ENCODE results near the gene DCDC2C. TPM values are rescaled to one million over a fixed set of nuclear protein-coding genes. Genes with fewer than 3 reads are reported as not detected.

Gene DCDC2C
- total RNA-seq, 1 donor from 2014 or later: not detected

DNA sequence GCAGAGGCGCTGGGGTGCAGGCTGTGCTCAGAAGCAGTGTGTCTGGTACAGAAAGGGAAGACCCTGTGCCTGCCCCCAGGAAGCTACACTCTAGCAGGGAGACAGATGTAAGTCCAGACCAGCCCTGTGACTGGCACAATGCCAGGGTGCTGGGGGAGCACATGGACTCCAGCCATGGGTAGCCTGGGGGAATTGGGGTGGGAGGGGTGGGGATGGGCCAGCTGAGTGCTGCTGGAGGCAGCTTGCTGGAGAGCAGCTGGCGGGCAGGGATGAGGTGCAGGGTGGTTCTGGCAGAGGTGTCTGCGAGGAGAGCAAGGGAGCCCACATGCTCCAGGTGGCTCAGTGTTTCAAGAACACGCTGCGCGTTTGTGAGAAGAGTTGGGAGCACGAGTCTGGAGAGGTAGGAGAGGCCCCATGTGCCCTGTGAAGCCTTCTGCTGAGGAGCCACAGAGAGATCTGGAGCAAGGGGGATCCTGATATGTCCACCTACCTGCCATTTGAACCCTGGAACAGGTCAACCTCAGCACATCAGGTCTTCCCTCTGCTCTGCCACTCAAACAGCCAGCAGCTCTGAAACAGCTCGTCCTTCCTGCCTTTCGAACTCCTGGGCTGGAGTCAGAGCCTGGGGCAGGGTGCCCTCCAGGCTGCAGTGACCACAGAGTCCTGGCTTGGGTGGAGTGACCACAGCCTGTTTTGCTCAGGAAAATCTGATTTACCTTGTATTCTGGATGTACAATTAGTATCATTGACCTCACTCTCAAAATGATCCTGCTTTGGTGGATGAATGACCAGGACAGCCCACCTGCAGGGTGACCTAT lies 30.3 kb upstream of the DCDC2C start:
- no peak for DNase-seq (ENCODE audit: low read depth in 2 of 2)

DNA sequence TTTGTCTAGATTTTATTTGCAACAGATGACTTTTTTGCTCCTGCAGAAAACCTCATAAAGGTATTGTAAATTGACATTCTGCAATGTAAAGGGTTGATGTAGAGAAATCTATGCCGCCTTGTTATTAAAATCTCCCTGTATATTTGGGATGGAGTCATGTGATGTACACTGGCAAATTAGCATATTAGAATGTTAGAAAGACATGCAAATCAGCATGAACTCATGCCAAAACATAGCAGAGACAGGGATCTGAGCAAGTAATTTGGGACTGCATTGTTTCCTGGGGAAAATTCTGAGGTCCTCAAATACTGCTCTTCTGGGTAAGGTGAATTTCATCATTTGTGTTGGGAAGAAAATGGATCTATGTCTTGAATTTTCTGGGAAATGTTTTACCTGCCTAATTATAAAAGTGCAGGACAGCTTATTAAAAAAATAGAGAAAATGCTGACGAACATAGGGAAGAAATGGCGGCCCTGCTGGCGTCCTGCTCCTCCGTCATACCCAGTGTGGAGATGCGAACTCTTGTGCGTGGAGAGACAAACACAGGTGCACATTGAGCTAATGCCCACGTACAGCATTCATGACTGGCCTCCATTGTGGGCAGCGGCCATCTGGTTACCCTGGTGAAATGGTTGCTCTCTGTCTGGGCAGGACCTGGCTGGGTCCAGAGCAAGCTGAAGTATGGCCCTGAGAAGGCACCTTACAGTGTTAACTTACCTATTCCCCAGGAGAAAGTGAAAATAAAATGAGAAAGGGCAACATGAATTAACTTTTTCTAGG lies 29.1 kb upstream of the DCDC2C start:
- DNase-seq (ENCODE audit: low read depth in 2 of 2): no peak

DNA sequence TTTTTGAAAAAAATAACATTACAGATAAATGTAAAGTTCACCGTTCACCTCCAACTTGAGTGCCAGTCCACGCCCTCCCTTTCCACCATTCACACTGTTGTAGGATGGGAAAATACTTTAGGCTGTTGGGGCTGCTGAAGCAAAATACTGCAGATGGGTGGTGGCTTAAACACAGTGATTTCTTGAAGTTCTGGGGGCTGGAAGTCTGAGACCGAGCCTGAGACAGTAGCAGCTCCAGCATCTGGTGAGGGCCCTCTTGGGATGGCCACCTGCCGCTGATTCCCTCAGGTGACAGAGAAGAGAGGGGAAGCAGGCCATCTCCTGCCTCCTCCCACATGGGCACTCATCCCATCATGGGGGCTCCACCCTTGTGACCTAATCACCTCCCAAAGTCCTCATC lies 27.7 kb upstream of the DCDC2C start:
- DNase-seq (ENCODE audit: low read depth in 2 of 2): no peak

DNA sequence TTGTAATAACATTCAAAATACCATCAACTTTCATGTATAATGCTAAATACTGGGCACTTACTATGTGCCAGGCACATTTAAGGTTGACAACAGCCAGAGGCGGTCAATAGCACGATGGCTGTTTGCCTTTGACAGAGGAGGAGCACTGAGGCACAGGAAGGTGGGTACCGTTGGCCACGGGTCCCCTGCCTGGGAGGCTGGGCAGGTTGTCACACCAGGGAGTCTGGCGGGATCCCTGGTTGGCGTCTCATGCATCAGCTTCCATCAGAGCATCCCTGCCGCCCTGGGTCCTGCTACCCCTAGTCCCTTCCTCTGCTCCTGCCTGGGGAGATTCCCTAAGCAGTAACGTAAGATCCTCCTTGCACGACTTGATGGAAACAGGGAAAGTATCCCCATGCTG lies 25.9 kb upstream of the DCDC2C start:
- no peak for DNase-seq (ENCODE audit: low read depth in 2 of 2)

DNA sequence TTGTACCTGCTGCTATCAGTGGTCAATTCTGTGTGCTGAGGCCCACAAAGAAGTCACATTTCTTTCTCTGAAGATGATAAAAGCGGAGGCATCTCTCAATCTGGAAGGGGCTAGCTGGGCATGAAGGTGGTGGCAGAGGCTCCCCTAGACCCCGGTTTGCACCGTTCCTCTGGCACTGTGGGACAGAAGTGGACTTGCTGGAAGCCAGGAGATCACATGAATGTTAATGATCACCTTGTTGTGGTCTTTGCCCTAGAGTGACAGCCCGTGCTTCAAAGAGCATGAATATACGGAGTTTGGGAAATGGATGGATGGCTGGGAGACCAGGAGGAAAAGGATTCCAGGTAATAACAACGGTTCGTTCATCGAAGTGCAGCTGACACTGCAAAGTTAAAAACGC lies 25.2 kb upstream of the DCDC2C start:
- no peak for DNase-seq (ENCODE audit: low read depth in 2 of 2)

DNA sequence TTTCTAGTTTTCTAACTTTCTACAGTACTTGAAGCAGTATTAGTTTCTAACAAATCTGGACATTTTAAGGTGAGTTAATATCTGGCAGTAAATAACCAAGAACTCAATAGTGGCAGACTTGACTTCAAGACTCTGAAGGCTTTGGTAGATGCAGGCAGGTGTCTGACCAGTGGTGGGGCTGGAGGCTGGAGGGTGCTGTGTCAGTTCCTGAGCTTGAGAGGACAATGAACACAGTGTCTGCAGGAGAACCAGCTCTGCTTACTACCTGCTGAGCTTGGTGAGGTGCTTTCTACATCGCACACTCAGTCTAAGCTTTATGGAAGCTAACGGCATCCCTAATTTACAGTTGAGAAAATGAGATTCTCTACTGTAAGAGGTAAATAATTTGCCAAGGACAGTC lies 24.2 kb upstream of the DCDC2C start:
- no peak for DNase-seq (ENCODE audit: low read depth in 2 of 2)

DNA sequence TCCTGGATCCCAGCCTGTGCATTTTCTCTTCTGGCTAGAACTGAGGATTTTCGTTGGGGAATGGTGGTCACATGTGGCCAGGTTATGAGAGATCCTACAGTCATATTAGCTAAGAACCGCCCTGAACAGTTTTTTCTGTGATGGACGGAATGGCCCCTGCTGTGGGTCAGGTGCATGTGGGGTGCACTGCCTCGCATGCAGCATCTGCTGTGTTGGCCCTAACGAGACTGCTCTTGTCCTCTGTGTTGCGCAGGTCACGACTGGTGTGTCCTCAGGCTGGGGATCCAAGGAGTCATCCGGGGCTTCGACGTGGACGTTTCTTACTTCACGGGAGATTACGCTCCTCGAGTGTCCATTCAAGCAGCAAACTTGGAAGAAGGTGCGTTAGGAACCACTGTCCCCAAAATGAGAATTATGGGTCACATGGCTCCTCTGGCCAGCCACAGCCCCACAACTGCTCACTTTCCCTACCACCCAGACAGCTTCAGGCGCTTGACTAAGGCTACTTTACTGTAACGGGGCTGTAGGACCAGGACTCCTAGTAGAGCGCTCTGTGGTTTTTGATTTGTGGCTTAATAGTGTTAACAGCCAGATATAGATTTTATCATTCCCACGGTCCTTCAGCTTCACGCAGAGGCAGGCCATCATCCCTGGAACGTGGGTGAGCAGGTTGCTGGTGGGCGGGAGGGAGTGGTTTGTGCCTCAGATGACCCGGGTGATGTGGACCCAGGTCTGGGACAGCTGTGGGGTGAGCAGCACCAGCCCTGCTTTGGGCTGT lies 23.6 kb upstream of the DCDC2C start:
- no peak for DNase-seq (ENCODE audit: low read depth in 2 of 2)

DNA sequence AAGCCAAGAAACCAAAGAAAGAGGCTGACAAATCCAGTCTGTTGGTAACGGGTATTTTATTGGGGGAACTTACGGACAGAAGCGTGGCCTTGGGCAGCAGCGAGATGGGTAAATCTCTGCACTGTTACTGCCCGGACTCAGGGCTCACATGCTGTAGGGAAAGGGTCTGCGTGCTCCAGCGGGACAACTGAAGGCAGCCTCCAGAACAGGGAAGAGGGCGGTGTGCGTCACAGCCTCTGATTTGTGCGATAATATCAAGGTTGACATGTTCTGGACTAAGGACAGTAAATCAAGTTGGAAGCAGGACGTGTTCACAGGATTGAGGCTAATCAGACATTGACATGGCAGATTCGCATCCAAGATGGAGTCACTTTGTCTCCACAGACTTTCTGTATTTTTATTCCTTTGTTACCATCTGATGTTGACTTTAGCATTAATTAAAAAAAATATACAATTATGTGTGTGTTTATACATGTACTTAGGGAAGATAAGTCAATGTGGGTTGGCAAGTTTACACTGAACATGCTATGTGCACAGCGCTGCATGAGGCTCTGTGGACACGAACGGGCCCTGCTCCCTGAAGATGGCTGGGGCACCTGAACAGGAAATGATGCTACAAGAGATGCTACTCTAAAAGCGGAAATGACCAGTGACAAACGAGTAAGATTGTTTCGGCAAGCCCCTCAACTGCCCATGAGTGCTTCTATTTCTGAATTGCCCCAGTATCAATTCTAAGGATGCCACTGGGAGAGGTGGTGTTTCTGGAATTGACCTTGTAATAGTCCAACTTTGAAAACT lies 22.6 kb upstream of the DCDC2C start:
- DNase-seq (ENCODE audit: low read depth in 2 of 2): no peak

DNA sequence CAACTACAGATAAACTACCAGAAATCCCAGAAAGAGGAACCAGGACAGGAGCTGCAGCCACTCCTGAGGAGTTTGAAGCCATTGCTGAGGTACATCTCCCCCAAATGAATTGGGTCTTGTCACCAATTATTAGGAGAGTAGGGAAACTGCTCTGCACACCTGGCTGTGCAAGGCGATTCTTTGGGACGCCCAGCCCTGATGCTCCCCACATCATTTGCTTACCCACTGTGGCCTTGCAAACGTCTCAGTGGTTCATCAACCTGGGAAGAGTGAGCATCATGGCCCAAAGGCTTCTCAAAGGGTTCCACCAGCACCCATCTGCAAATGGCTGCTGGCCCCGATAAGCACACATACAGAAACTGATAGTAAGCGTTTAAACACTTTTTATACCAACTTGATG lies 21.8 kb upstream of the DCDC2C start:
- DNase-seq (ENCODE audit: low read depth in 2 of 2): no peak

DNA sequence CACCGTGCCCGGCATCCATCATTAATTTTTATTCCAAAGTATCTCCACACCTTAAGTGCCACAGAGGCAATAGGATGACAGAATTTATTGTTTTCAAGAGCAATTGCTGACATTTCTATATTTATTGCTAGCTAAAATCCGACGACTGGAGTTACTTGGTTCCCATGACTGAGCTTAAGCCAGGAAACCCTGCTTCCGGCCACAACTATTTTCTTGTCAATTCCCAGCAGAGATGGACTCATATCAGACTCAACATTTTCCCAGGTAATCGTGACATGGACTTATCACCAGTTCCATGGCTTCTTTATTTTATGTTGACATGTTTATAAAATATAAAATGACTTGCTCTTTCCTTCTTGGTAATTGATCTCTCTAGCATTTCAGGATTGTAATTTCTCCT lies 20.6 kb upstream of the DCDC2C start:
- peak in 1 of 2 donors; percentile 52 for DNase-seq (ENCODE audit: low read depth in 2 of 2)

DNA sequence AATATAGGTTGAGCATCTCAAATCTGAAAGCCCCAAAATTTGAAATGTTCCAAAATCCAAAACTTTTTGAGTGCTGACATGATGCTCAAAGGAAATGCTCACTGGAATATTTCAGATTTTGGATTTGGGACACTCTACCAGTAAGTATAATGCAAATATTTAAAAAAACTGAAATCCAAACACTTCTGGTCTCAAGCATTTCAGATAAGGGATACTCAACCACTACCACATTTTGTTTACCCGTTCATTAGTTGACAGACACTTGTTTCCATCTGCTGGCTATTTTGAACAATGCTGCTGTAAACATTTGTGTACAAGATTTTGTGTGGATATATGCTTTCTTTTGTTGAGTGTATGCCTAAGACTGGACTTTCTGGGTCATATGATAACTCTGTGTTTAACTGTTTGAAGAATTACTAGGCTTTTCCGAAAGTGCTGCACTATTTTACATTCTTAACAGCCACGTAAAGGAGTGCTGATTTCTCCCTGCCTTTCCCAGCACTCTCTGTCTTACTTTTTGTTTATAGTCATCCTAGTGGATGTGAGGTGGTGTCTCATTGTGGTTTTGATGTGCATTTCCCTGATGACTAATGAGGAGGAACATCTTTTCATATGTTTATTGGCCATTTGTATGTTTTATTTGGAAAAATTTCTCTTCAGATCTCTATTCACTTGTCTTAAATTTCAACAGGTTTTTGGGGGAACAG lies 19.5 kb upstream of the DCDC2C start:
- DNase-seq (ENCODE audit: low read depth in 2 of 2): peak in 1 of 2 donors; percentile 34

DNA sequence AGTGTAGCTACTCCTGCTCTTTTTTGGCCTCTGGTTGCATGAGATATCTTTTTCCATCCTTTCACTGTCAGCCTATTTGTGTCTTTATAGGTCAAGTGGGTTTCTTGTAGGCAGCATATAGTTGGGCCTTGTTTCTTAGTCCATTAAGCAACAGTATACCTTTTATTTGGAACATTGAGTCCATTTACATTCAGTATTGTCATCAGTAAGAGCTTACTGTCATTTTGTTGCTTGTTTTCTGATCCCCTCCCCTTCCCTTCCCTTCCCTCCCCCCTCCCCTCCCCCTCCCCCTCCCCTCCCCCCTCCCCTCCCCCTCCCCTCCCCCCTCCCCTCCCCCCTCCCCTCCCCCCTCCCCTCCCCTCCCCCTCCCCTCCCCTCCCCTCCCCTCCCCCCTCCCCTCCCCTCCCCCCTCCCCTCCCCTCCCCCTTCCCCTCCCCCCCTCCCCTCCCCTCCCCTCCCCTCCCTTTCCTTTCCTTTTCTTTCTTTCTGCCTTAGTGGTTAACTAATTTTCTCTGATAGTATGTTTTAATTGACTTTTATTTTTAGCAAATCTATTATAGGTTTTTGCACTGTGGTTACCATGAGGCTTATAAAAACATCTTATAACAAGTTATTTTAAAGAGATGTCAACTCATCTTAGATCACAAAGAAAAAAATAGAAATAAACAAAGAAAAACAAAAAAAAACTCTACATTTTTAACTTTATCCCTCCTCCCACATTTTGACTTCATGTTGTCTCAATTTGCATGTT lies 13.2 kb upstream of the DCDC2C start:
- no peak for DNase-seq (ENCODE audit: low read depth in 2 of 2)

DNA sequence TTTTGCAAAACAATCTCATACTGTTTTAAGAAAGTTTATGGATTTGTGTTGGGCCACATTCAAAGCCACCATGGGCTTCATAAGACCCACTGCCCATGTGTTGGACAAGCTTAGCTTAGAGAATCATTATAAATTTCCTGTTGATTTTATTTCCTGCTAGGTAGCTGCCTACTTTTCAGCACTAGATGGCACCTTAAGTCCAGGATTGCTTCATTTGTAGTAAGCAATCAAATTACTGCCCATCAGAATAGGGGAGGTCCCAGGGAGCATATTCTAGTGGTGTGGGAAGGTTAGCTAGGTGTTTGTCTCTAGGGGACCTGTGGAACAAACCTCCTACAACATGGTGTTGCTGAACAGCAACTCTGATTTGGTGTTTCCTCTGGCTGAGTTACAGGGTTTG lies 11.0 kb upstream of the DCDC2C start:
- DNase-seq (ENCODE audit: low read depth in 2 of 2): peak; percentile 45 to 59

DNA sequence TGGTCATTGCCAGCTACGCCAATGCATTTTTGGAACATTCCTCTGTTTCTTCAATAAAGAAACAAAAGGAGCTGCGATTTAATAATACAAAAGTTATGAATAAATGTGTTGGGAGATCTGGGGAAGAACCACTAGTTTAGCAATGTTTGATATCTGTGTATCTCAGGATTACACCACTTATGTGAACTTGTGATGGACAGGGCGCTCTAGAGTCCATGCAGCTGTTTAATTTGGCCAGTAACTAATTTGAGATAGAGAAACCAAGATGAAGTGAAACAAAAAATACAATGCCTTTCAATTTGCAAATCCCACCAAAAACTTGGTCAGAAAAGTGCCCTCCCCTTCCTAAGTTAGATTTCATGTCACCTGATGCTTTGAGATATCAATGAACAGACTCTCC lies 6.8 kb upstream of the DCDC2C start:
- DNase-seq (ENCODE audit: low read depth in 2 of 2): no peak

DNA sequence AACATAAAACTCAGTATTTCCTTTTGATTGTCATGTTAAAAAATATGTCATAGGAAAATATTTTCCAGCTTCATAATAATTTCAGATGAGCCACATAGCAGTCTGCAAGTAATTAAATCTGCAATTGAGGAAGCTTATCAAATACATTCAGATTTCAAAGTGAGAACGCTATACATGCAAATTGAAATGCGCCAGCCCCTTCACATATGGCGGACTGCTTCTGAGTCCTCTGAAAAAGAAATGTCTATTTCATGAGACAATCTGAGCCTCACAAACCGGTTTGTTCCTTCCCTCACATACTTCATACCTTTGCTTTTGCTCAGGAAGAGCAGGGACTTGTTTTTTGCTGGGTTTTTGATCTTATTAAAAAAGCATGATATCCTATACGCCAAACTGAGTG lies 2.3 kb upstream of the DCDC2C start:
- no peak for DNase-seq (ENCODE audit: low read depth in 2 of 2)

DNA sequence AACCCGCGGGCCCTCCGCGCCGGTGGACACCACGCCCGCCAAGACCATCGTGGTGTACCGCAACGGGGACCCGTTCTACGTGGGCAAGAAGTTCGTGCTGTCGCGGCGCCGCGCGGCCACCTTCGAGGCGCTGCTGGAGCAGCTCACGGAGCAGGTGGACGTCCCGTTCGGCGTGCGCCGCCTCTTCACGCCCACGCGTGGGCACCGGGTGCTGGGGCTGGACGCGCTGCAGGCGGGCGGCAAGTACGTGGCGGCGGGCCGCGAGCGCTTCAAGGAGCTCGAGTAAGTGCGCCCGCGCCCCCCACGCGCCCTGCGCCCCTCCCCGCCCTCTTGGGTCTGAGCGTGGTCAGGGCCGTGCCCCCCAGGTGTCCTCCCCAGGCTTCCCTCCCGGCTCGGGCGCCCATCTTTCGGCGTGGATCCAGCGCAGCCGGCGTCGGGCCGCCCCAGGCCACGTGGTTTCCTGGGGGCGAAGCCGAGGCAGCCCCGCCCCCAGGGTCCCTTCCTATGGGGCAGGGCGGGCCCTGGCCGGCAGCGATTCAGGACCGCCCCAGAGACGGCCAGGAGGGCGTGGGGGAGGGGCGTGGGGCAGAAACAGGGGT lies 481 bp downstream of the DCDC2C start:
- no peak for DNase-seq (ENCODE audit: low read depth in 2 of 2)

DNA sequence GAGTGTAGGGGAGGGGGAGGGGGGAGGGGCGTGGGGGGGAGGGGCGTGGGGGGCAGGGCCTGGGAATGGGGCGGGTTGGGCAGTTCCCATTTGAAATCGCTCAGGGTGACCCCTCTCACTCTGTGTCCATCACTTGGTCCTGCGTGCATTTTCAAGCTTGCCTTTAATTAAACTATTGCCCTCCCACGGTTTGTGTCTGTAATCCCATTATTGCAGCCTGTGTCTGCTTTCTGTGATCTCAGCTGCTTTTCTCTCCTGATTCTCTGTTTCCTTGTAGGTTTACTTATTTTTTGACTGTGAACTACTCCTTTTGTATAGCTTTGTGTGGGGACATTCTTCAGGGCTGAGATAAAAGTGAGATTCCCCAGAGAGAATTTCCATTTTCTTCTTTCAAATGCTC lies 1.3 kb downstream of the DCDC2C start:
- DNase-seq (ENCODE audit: low read depth in 2 of 2): no peak

DNA sequence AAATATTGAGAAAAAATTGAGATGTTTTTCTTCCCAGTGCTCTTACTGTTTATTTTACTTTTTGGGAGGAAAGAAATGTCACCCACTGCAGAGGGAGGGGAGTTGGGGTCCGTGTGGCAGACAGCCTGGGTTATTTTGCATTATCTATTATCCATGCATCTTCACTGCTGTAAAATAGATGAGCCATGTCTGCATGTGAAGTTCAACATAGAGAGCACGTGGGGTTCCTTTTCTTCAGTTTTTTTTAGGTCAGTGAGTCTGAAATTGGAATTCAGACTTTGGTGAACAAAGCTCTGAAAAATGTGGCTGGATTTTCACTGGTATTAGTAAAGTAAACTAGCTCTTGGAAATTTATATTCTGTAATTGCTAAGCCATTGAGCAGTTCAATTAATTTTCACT lies 2.4 kb downstream of the DCDC2C start:
- no peak for DNase-seq (ENCODE audit: low read depth in 2 of 2)

DNA sequence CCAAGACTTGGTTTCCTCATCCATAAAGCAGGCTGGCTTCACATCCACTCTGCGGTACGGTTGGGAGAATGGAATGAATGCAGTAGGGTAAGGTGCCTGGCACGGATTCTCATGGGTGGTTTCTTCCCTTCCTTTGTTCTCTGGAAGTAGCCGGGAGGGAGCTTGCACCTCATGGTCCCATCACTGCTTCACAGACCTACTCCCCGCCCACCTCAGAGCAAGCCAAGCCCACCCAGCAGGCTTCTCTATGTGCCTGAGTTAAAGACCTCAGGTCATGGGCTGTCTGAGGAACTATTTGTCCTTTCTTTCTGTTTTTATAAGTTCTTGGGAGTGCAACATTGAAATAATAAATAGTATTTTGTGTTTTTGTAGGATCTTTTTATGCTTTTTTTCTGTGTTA lies 3.5 kb downstream of the DCDC2C start:
- no peak for DNase-seq (ENCODE audit: low read depth in 2 of 2)

DNA sequence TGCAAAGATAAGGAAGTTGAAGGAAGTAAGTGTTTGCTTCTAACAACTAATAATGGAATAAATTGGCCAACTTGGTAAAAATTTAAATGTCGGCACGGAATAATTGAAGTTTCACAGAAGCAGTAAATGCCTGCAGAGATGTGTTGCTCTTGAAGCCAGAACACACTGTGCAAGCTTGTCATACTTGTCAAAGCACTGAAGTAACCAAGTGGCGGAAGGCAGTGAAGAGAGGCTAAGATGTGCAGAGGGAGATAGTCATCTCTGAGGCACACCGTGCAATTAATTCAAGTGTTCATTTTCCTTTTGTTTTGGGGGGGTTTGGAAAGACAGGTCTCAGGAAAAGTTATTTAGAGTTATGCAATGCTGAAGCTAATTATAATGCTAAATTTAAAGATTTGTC lies 5.2 kb downstream of the DCDC2C start:
- no peak for DNase-seq (ENCODE audit: low read depth in 2 of 2)
